ENCODE data around the gene ST3GAL5. TPM values are rescaled to one million over a fixed set of nuclear protein-coding genes. Genes with fewer than 3 reads are reported as not detected.

ST3GAL5 gene
- total RNA-seq, 1 donor from 2014 or later: 16.0 TPM

DNA sequence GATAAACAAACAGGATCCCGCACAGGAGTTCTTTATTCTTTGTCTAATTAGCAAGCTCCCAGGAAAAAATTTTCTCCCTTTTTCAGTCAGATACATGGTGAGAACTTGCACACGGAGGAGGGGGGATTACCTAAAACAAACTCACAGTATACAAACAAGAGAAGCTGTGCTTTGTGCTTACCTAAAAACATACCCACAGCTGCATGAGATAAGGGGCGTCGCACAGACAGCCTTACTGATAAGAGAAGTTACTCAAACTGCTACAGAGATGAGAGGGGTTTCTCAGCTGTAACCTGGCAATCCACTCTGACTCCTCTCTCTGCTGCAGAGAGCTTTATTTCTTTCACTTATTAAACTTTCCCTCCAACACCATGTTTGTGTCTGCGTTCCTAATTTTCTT is 32.9 kb upstream of the ST3GAL5 start:
- peaks cover 26% of the 10 kb centered on the region for H3K4me1 Mint-ChIP-seq
- H3K4me3 Mint-ChIP-seq: no peak overlapping the region

DNA sequence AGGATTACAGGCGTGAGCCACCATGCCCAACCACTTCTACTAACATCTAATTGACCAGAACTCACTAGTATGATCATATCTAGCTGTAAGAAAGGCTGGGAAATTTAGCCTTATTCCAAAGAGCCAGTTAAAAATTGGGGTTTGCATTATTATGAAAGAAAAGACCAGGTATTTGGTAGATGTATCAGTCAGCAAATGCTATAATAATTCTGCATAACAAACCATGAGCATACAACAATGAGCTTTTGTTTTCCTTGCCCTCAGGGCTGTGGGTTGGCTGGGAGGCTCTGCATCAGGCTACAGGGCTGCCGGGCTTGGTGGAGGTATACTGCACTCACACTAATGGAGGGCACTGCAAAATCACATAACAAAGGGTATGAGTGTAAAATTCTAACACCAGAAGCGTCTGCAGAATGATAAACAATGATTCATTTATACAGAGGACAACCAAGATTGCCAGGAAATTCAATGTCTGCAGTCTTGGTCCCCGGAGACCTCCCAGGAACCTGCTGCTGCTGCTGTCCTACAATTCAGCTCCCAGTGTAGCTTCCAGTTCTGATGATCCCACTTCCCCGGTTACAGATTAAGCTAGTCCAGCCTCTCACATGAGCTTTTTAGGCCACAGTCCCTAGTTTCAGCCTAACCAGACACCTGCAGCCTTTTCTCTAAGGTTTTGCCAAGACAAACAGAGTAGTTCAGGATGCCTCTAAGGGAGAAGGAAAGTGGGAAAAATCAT is 32.2 kb upstream of the ST3GAL5 start:
- DNase-seq (ENCODE audit: low read depth, low spot score): no peak
- no peaks in the 10 kb centered on the region for H3K36me3 Mint-ChIP-seq (ENCODE audit: low read depth)
- H3K4me1 Mint-ChIP-seq: peaks cover 26% of the 10 kb centered on the region
- no peaks in the 10 kb centered on the region for H3K9me3 Mint-ChIP-seq
- TF ChIP-seq, protein P1, sequence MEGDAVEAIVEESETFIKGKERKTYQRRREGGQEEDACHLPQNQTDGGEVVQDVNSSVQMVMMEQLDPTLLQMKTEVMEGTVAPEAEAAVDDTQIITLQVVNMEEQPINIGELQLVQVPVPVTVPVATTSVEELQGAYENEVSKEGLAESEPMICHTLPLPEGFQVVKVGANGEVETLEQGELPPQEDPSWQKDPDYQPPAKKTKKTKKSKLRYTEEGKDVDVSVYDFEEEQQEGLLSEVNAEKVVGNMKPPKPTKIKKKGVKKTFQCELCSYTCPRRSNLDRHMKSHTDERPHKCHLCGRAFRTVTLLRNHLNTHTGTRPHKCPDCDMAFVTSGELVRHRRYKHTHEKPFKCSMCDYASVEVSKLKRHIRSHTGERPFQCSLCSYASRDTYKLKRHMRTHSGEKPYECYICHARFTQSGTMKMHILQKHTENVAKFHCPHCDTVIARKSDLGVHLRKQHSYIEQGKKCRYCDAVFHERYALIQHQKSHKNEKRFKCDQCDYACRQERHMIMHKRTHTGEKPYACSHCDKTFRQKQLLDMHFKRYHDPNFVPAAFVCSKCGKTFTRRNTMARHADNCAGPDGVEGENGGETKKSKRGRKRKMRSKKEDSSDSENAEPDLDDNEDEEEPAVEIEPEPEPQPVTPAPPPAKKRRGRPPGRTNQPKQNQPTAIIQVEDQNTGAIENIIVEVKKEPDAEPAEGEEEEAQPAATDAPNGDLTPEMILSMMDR (conservative IDR thresholded peaks at IDR 0.05): no peak
- H3K4me3 Mint-ChIP-seq: no peak overlapping the region
- H3K27me3 Mint-ChIP-seq (ENCODE audit: low read depth): no peaks in the 10 kb centered on the region
- H3K27ac Mint-ChIP-seq (ENCODE audit: unreplicated experiment): no peak overlapping the region

More for the DNA sequence above, 32.9 kb upstream of the ST3GAL5 start:
- TF ChIP-seq, protein P1 (conservative IDR thresholded peaks at IDR 0.05): no peak
- Mint-ChIP-seq H3K36me3 (ENCODE audit: low read depth) (no peaks in the 10 kb centered on the region), H3K27me3 (ENCODE audit: low read depth) (no peaks in the 10 kb centered on the region), H3K27ac (ENCODE audit: unreplicated experiment) (no peak overlapping the region), H3K9me3 (no peaks in the 10 kb centered on the region)
- DNase-seq (ENCODE audit: low read depth, low spot score): no peak

DNA sequence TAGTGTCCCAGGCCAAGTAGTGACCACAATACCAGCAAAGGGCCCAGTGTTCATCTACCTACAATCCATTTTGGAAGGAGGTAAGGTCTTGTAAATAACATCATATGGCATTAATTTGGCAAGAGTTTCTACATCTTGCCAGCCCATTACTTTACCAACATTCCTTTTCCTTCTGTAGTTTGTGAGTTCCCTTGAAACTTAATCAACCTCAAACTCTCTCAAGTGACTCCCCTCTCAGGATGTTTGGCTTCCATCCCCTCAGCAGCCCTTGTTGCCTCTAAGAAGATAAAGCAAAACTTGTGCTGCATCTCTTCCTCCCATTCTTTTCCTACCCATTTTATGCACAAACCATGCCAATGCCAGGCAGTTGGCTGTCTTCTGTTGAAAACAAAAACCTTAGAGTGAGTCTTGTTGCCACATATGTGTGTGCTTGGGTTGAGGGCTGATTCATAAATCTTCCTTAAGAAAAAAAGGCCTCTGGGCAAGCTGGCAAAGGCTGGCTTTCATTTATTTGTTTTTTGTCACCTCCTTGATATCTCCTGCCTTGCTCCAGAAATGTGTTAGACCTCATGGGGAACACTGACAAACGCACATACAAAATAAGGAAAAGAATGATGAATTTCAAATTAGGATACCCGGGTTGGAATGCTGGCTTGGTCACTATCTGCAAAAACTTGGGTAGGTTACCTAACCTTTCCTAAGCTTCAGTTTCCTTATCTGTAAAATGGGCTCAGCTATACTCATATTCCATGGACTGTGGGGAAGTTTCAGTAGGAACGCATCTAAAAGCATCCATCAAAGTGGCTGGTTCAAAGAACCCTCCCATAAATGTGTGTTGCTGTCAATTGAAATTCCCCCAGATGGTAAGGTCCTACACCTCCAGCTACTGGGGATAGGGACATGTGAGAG is 29.4 kb upstream of the ST3GAL5 start:
- no peaks in the 10 kb centered on the region for H3K36me3 Mint-ChIP-seq (ENCODE audit: low read depth)
- no peaks in the 10 kb centered on the region for H3K27me3 Mint-ChIP-seq (ENCODE audit: low read depth)
- H3K4me1 Mint-ChIP-seq: peaks cover 15% of the 10 kb centered on the region
- H3K27ac Mint-ChIP-seq (ENCODE audit: unreplicated experiment): no peak overlapping the region
- no peak overlapping the region for H3K4me3 Mint-ChIP-seq
- peaks cover 4% of the 10 kb centered on the region for H3K9me3 Mint-ChIP-seq
- TF ChIP-seq, protein P1 (conservative IDR thresholded peaks at IDR 0.05): no peak
- no peak for DNase-seq (ENCODE audit: low read depth, low spot score)

DNA sequence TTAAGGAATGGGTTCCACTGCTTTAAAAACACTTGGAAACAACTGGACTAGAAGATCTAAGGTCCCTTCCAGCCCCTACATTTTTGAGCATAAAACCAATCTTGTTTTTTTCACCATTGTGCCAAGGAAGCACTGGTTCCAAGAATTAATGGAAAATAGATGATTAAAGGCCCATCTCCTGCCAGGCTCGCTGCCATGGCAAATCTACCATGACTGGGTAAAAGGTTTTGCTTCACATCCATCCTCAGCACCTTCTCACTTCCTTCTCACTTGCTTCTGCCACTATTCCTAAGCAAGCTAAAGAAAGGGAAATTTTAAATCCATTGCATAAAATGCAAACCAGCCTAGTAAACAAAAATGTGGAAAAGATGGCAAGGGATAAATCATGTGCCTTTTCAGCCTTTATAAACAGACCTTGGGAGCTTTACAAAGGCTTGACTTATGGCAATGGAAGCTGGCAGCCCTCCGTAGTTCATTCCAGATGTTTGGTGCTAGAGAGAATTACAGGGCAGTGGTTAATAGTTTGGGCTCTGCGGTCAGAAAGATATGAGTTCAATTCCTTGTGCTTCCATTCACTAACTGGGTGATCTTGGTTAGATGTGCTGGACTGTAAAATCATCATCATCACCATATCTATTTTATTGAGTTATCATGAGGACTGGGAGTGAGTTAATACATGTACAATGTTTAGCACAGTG is 27.0 kb upstream of the ST3GAL5 start:
- TF ChIP-seq, protein P1 (conservative IDR thresholded peaks at IDR 0.05): no peak
- no peaks in the 10 kb centered on the region for H3K36me3 Mint-ChIP-seq (ENCODE audit: low read depth)
- no peaks in the 10 kb centered on the region for H3K27me3 Mint-ChIP-seq (ENCODE audit: low read depth)
- peaks cover 5% of the 10 kb centered on the region for H3K9me3 Mint-ChIP-seq
- no peak overlapping the region for H3K27ac Mint-ChIP-seq (ENCODE audit: unreplicated experiment)
- H3K4me1 Mint-ChIP-seq: peaks cover 7% of the 10 kb centered on the region
- no peak for DNase-seq (ENCODE audit: low read depth, low spot score)
- H3K4me3 Mint-ChIP-seq: no peak overlapping the region

DNA sequence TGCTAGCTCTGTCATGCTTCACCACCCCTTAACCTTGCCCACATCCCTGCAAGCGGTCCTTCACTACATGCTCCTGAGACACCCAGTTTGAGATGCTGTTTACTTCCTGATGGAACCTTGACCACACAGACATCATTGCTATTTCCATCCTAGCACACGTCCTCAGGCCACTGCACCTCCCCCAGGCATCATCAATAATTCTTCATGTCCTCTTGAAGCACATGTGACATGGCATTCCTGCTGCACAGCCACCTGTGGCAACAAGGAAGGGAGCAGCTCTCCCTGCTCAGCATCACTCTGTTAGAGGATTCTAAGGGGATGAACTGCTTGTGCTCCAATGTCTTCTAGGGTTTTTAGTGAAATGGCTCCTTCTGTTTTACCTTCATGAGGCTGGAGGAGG is 26.1 kb upstream of the ST3GAL5 start:
- Mint-ChIP-seq H3K27me3 (ENCODE audit: low read depth) (no peaks in the 10 kb centered on the region), H3K9me3 (peaks cover 5% of the 10 kb centered on the region), H3K4me3 (no peak overlapping the region), H3K27ac (ENCODE audit: unreplicated experiment) (no peak overlapping the region), H3K36me3 (ENCODE audit: low read depth) (no peaks in the 10 kb centered on the region), H3K4me1 (peaks cover 7% of the 10 kb centered on the region)
- DNase-seq (ENCODE audit: low read depth, low spot score): no peak
- TF ChIP-seq, protein P1 (conservative IDR thresholded peaks at IDR 0.05): no peak

All from neural crest cell (in vitro differentiated cells).